Omental fat pad (tissue), 4 donors: Measurements from ENCODE around the gene IMP4. TPM values are rescaled to one million over a fixed set of nuclear protein-coding genes. Genes with fewer than 3 reads are reported as not detected.

Experiments
- ATAC-seq: fragments of 150-250 bp; one replicate; pipeline ENCODE4 v1.9.1; 2016; ENCODE audit warnings: mild to moderate bottlenecking, moderate library complexity; ENCODE audit not compliant: low FRiP score
- DNase-seq: peaks from one replicate; pipeline ENCODE4 v3.0.0-alpha.2; 2019; ENCODE audit warnings: low spot score
- total RNA-seq, 4 donors: library from RNA; depleted of rRNA; stranded (reverse); fragments of >200 nt; gene quantifications; one replicate each; pipeline ENCODE4 v1.1.0, GENCODE V29; 2016
- TF ChIP-seq, protein P1 (sequence below), 3 donors: fragments of 450-650 bp; IDR thresholded peaks; one replicate each; pipeline ENCODE4 v1.5.1; 2016 to 2017; ENCODE audit warnings: antibody characterized with exemption in 3 of 3, mild to moderate bottlenecking in 3 of 3, moderate library complexity in 2 of 3

IMP4 gene
- total RNA-seq, 4 donors from 2014 or later, result 102 to 221 (median 130) TPM

DNA sequence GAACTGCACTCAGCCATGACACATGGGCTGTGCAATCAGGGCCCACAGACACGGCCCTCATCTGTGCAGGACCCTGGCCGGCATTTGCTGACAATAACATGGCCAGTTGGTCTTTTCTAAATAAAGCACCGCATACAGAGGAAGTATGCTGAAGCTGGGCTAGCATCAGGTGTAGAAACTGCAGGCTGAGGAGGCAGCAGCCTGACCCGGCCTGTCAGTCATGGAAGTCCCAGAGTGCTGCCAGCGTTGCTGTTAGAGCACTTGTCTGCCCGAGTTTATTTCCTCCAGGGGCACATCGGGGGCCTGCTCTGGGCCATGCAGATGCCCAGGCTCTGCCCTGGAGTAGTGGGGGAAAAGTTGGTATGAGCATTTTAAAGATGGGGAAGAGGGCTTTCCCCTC lies 9.0 kb downstream of the IMP4 start:
- ATAC-seq, result no peak
- DNase-seq, result no peak
- TF ChIP-seq, protein P1, sequence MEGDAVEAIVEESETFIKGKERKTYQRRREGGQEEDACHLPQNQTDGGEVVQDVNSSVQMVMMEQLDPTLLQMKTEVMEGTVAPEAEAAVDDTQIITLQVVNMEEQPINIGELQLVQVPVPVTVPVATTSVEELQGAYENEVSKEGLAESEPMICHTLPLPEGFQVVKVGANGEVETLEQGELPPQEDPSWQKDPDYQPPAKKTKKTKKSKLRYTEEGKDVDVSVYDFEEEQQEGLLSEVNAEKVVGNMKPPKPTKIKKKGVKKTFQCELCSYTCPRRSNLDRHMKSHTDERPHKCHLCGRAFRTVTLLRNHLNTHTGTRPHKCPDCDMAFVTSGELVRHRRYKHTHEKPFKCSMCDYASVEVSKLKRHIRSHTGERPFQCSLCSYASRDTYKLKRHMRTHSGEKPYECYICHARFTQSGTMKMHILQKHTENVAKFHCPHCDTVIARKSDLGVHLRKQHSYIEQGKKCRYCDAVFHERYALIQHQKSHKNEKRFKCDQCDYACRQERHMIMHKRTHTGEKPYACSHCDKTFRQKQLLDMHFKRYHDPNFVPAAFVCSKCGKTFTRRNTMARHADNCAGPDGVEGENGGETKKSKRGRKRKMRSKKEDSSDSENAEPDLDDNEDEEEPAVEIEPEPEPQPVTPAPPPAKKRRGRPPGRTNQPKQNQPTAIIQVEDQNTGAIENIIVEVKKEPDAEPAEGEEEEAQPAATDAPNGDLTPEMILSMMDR (IDR thresholded peaks at IDR 0.05), result no peak

DNA sequence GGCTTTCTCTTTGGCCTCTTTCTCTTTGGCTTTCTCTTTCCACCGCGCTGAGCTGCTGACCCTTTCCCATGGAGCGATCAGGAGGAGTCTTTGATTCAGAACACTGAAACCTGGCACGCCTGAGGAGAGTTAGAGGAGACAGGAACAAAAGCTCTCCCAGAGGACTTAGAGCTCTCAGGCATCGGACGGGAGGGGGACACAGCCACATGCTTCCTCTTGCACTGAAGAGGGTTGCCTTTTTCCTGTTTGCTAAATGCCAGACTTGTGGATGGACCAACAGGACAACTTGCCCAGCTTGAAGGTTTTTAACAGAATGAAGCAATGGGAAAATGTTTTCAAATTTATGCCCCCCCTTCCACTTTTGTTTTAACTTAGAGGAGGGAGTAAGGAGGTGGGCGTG lies 9.5 kb downstream of the IMP4 start:
- TF ChIP-seq, protein P1 (IDR thresholded peaks at IDR 0.05), result no peak
- no peak for DNase-seq
- ATAC-seq, result no peak

DNA sequence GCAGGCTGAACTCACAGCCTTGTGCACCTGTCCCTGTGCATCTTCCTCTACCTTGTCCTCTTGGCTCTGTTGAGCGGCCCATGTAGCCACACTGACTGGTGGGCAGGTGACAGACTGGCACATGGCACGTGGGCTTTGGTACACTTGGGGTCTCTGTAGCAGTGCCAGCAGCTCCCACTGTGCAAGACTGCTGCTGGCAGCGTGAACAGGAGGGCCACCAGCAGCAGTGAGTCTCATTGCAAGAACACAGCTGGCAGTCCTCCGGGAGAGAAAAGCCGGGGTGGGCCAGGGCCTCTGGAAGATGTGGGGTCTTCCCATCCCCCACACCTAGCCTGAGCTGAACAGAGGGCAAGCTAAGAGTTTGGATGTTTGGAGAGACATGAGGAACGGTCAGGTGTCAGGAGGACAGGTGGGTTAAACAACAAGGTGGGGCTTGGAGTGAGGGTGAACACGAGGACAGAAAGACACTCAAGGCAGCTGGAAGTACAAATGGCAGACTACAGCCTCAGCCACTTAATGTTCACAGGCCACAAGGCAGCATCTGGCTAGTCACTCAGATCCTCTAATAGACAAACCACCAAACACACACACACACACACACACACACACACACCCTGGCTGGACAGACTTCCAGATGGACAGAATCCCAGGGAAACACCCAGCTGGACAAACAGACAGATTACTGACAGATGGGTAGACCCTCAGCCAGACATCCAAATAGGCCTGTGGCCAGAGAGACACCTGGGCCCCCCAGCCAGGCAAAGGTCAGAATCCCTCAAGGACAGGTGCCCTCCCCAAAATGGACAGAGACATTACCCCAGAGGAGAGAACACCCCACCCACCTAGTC lies 10.8 kb downstream of the IMP4 start:
- TF ChIP-seq, protein P1 (IDR thresholded peaks at IDR 0.05), result no peak

DNA sequence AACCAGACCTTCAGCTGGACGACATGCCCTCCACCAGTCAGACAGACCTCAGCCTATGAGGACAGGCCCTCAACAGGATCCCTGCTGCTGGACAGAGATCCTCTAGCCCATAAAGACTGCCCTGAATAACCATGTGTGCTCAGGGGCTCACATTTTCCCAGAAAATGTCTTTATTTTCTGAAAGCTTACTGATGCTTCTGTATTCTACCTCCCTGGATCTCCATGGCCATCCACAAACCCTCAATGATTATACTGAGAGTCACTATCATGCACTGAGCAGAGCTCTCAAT lies 11.4 kb downstream of the IMP4 start:
- TF ChIP-seq, protein P1 (IDR thresholded peaks at IDR 0.05), result no peak
- DNase-seq (no peak), ATAC-seq (no peak)

More for the DNA sequence above, 10.8 kb downstream of the IMP4 start:
- ATAC-seq (no peak), DNase-seq (no peak)

DNA sequence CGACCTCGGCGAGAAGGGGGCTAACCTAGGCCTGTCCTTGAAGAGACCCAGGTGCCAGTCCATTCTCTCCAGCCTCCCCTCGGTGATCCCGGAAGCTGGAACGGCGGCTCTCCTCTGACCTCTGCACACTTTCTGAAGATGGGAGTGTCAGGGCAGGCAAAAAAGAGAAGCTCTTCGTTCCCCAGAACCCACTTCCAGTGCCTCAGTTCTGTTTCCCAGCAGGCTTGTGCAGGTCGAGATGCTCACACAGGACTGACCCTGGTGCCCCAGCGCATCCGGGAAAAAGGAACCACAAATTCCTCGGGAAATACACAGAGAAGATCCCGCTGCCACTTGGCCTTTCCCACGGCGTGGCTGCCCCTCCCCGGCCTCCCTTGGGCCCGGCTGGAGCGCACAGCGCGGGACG lies 12.5 kb downstream of the IMP4 start:
- TF ChIP-seq, protein P1 (IDR thresholded peaks at IDR 0.05), result no peak
- ATAC-seq (peak; percentile 2), DNase-seq (no peak)

DNA sequence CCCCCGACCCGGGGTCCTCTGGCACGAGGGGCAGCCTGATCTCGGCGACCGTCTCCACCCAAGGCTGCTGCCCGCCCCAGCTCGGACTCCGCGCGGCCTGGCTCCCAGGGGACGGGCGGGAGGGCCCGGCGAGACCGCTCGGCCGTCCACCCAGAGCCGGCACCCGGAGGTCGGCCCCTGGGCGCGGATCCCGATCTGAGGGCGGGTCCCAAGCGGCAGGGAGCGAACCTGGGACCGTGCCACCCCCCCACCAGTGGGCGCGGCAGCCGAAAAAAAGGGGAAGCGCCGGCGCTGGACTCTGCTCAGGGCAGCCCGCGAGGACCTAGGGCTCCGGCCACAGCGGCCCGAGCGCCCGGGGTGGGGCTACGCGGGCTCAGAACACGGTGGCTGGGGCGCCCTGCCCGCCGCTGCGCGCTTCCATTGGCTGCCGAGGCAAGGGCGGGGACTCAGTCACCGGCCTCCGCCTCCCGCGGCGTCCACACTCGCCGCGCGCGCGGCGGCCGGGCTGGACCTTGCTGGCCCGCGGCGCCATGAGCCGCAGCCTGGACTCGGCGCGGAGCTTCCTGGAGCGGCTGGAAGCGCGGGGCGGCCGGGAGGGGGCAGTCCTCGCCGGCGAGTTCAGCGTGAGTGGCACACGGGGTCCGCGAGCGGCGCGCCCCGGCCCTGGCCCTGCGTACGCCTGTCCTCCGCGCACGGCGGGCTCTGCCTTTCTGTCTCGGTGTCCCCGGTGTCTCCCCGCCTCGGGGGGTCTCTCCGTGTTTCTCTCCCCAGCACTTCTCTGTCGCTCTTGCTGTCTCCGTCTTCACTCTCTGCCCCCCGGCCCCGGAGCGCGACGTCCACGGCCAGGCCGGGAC lies 13.1 kb downstream of the IMP4 start, which contains the start of gene PTPN18:
PTPN18 (plus strand) TSS at position 479 of the 854 bp plus-strand sequence; CDS start at position 531, 52 bp downstream.
- TF ChIP-seq, protein P1 (IDR thresholded peaks at IDR 0.05), result peak in 1 of 3 donors; percentile 51
- ATAC-seq, result peak; percentile 97

More for the DNA sequence above, 13.1 kb downstream of the IMP4 start, which contains the start of gene PTPN18:
- peak; percentile 50 for DNase-seq
